GM19193 (cell line): ENCODE measurements around the gene ZNF768.
A peak's percentile ranks its signal among the peaks of the same experiment; 100 is the strongest.

Experiments
- POLR2A ChIP-seq: IDR thresholded peaks from 4 replicates; pipeline ENCODE4 v1.6.1; 2011; ENCODE audit not compliant: insufficient read depth, insufficient read length; ENCODE audit errors: extremely low read depth

Gene ZNF768

DNA sequence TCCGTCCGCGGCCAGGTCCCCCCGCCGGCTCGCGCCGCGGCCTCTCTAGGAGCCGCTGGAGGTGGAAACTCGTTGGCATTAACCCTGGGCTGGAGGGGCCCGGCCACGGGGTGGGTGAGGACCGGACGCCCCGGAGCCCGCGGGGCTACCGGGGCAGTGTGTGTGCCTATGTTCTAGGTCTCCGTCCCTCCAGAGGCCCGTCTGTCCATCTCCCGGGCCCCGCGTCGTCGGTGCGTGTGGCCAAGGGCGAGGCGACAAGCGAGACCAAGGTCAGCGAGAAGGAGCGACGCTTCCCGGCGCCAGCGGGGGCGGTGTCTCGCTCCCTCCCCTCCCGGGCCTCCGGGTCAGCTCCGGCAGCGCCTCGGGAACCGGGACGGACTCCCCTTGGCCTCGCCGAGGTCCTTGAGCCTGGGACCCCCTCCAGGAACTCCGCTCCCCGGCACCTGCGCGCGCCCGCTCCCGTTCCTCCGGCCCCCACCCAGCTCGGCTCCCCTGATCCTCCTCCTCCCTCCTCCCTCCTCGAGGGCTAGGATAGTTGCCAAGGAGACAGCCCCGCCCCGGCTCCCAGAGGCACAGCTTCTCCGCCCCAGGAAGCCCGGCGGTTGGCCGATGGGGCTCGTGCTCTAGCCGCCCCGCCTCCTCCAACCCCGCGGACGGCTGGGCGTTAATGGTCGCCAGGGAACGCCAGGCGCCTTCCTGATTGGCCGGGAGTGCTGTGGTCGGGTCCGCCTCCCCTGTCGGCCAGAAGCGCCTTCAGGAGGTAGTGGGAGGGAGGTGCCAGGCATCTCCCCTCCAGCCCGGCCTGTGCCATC is 663 bp upstream of the ZNF768 start:
- TF ChIP-seq POLR2A: peak; percentile 50

DNA sequence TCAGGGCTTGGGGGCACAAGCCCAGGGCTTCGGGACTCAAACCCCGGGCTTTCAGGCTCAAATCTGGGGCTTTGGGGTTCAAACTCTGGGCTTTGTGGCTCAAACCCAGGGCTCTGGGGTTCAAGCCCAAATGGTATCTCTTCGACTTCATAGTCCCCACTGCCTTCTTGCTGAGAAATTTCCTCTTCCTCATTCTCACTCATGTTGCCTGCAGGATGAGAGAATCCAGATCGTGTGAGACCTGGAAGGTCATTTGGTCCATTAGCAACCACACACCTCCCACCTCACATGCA is 576 bp downstream of the ZNF768 start:
- TF ChIP-seq POLR2A: no peak

DNA sequence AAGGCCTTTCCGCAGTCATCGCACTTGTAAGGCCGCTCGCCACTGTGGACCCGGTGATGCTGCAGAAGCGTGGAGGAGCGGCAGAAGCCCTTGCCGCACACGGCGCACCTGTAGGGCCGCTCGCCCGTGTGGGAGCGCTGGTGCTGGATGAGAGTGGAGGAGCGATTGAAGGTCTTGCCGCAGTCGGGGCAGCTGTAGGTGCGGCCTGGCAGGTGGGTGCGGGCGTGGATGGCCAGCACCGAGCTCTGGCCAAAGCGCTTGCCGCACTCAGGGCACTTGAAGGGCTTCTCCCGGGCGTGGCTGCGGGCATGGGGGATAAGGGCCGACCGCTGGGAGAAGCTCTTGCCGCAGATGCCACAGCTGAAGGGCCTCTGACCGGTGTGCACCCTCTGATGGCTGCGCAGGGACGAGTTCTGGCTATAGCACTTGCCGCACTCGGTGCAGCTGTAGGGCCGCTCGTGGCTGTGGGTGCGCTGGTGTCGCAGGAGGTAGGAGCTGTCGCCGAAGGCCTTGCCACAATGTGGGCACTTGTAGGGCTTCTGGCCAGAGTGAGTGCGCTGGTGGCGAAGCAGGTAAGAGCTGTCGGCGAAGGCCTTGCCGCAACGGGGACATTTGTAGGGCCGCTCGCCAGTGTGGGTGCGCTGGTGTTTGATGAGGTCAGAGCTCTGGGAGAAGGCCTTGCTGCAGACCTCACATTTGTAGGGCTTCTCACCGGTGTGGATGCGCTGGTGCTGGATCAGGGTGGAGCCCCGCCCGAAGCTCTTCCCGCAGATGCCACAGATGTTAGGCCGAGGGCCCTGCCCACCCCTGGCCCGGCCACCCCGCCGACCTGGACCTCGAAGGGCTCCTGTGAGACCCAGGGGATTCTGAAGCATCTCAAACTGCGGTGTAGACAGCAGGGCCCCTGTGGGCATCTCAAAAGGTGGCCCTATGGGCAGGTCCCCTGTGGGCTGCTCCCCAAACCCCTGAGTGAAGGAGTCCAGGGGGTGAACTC is 1.5 kb downstream of the ZNF768 start:
- no peak for TF ChIP-seq POLR2A

GRCh38 chr16:30523768-30524574 is 2.4 kb downstream of the ZNF768 start:
- no peak for TF ChIP-seq POLR2A

GRCh38 chr16:30521873-30522641 is 4.3 kb downstream of the ZNF768 start:
- TF ChIP-seq POLR2A: no peak

DNA sequence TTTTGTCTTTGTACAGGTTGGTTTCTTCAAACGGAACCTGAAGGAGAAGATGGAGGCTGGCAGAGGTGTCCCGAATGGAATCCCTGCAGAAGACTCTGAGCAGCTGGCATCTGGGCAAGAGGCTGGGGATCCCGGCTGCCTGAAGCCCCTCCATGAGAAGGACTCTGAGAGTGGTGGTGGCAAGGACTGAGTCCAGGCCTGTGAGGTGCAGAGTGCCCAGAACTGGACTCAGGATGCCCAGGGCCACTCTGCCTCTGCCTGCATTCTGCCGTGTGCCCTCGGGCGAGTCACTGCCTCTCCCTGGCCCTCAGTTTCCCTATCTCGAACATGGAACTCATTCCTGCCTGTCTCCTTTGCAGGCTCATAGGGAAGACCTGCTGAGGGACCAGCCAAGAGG is 4.9 kb downstream of the ZNF768 start:
- TF ChIP-seq POLR2A: no peak

- TF ChIP-seq POLR2A: no peak
These were observed 7.0 kb downstream of the ZNF768 start for GRCh38 chr16:30519120-30520049.

GRCh38 chr16:30518552-30518951 is 7.8 kb downstream of the ZNF768 start:
- no peak for TF ChIP-seq POLR2A

DNA sequence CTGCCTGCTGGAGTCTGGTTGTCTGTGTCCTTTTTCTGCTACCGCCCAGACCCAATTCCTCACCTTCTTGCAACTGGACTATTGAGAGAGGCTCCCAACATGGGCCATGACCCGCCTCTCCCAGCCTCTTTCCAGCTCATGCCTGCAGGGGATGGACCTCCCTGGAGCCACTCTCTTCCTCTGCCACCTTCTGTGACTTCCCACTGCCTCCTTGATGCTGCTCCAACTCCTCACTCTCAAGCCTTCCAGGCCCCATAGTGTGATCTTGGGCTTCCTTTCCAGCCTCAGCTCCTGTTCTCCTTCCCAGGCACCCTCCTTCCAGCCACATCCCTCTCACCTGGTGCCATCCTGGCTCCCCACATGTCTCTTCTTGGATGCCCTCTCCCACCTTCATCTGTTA is 11.1 kb downstream of the ZNF768 start:
- TF ChIP-seq POLR2A: no peak

- no peak for TF ChIP-seq POLR2A
These were observed 14.9 kb downstream of the ZNF768 start for GRCh38 chr16:30511509-30511908.

DNA sequence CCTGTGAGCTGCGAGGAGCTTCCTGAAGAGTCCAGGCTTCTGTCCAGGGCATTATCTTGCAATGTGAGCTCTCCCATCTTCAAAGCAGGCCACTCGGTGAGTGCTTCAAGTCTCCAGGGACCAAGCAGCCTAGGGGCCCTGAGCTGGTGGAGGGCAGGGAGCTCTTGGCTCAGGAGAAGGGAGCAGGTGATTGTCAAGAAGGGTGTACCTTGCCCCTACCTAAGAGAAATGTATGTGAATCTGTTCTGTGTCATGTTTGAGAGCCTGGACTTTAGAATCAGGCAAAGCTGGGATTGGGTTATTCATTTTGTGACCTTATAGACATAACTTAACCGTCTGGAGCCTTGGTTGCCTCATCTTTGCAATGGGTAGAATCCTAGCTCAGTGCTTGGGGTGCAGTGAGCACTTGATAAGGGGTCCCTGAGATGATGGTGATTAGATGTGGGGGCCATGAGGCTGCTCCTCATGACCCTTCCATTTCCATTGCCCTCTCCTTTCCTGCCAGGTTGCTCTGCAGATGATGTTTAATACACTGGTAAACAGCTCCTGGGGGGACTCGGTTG is 15.9 kb downstream of the ZNF768 start:
- TF ChIP-seq POLR2A: no peak

DNA sequence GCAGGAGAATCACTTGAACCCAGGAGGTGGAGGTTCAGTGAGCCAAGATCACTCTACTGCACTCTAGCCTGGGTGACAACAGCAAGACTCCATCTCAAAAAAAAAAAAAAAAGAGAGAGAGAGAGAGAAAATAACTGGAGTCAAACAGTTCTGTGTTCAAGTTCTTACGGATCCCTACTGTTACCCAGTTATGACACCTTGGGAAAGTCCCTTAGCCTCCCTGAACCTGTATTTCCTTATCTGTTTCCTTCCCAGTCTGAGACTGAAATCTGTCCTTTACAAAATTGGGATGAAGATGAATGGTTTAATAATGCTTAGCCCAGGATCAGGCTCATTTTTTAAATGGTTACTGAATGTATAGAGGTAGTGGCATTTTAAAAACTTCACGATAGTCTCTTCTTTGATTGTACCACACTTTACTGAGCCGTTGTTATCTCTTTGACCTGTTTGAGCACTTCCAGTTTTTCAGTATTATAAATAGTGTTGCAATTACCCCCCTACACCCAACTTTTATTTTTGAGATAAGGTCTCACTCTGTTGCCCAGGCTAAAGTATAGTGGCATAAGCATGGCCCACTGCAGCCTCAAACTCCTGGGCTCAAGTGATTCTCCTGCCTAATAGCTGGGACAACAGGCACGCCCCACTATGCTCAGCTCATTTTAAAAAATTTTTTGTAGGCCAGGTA is 17.1 kb downstream of the ZNF768 start:
- no peak for TF ChIP-seq POLR2A
